ENCODE measurements around the gene OR10A5. TPM values are rescaled to one million over a fixed set of nuclear protein-coding genes. Genes with fewer than 3 reads are reported as not detected.

OR10A5 gene
- total and polyA plus RNA-seq, 2 of the 8 experiments (the other 6 are each of a cell fraction or from before 2014, with no cell fraction given) = not detected

Other genes with a start within 250 kb of the OR10A5 start
- gene RRP8, start 242.1 kb upstream of the OR10A5 start, total RNA-seq (2021; fragmentation: NEBNext Ultra II Directional; extraction: Animal tissue kit (Norgen Biotek cat#: 25700)) = 14.9 and 15.4 TPM in 2 replicates
- 3.6 and 4.2 TPM in 2 replicates for gene RRP8, start 242.1 kb upstream of the OR10A5 start, polyA plus RNA-seq (2011; rRNA removed)
- gene ILK, start 241.9 kb upstream of the OR10A5 start, total RNA-seq (2021; fragmentation: NEBNext Ultra II Directional; extraction: Animal tissue kit (Norgen Biotek cat#: 25700)) = 91.4 and 103 TPM in 2 replicates
- gene ILK, start 241.9 kb upstream of the OR10A5 start, polyA plus RNA-seq (2011; rRNA removed) = 117 and 132 TPM in 2 replicates
- gene TAF10, start 233.5 kb upstream of the OR10A5 start, total RNA-seq (2021; fragmentation: NEBNext Ultra II Directional; extraction: Animal tissue kit (Norgen Biotek cat#: 25700)) = 128 and 153 TPM in 2 replicates
- gene TAF10, start 233.5 kb upstream of the OR10A5 start, polyA plus RNA-seq (2011; rRNA removed) = 213 and 242 TPM in 2 replicates
- 34.9 and 36.1 TPM in 2 replicates for gene TPP1, start 226.3 kb upstream of the OR10A5 start, total RNA-seq (2021; fragmentation: NEBNext Ultra II Directional; extraction: Animal tissue kit (Norgen Biotek cat#: 25700))
- gene TPP1, start 226.3 kb upstream of the OR10A5 start, polyA plus RNA-seq (2011; rRNA removed) = 58.4 and 77.5 TPM in 2 replicates
- gene DCHS1, start 189.9 kb upstream of the OR10A5 start, total RNA-seq (2021; fragmentation: NEBNext Ultra II Directional; extraction: Animal tissue kit (Norgen Biotek cat#: 25700)) = 10.5 and 11.3 TPM in 2 replicates
- gene DCHS1, start 189.9 kb upstream of the OR10A5 start, polyA plus RNA-seq (2011; rRNA removed) = 8.2 and 8.9 TPM in 2 replicates
- gene MRPL17, start 162.3 kb upstream of the OR10A5 start, total RNA-seq (2021; fragmentation: NEBNext Ultra II Directional; extraction: Animal tissue kit (Norgen Biotek cat#: 25700)) = 70.5 and 71.7 TPM in 2 replicates
- gene MRPL17, start 162.3 kb upstream of the OR10A5 start, polyA plus RNA-seq (2011; rRNA removed) = 44.5 and 55.7 TPM in 2 replicates
- gene OR2AG2, start 73.7 kb upstream of the OR10A5 start, total RNA-seq (2021; fragmentation: NEBNext Ultra II Directional; extraction: Animal tissue kit (Norgen Biotek cat#: 25700)) = 0.17 and 0.22 TPM in 2 replicates
- 0.49 and 0.74 TPM in 2 replicates for gene OR2AG2, start 73.7 kb upstream of the OR10A5 start, polyA plus RNA-seq (2011; rRNA removed)
- gene OR2AG1, start 62.7 kb upstream of the OR10A5 start, total RNA-seq (2021; fragmentation: NEBNext Ultra II Directional; extraction: Animal tissue kit (Norgen Biotek cat#: 25700)) = not detected in 2 replicates
- not detected in 2 replicates for gene OR2AG1, start 62.7 kb upstream of the OR10A5 start, polyA plus RNA-seq (2011; rRNA removed)
- 0.10 and 0.20 TPM in 2 replicates for gene OR6A2, start 46.0 kb upstream of the OR10A5 start, total RNA-seq (2021; fragmentation: NEBNext Ultra II Directional; extraction: Animal tissue kit (Norgen Biotek cat#: 25700))
- 0.14 TPM in 2 replicates for gene OR6A2, start 46.0 kb upstream of the OR10A5 start, polyA plus RNA-seq (2011; rRNA removed)
- not detected in 2 replicates for gene OR10A2, start 17.4 kb downstream of the OR10A5 start, total RNA-seq (2021; fragmentation: NEBNext Ultra II Directional; extraction: Animal tissue kit (Norgen Biotek cat#: 25700))
- gene OR10A2, start 17.4 kb downstream of the OR10A5 start, polyA plus RNA-seq (2011; rRNA removed) = not detected in 2 replicates
- not detected in 2 replicates for gene OR10A4, start 30.9 kb downstream of the OR10A5 start, total RNA-seq (2021; fragmentation: NEBNext Ultra II Directional; extraction: Animal tissue kit (Norgen Biotek cat#: 25700))
- not detected in 2 replicates for gene OR10A4, start 30.9 kb downstream of the OR10A5 start, polyA plus RNA-seq (2011; rRNA removed)
- gene OR2D2, start 46.8 kb downstream of the OR10A5 start, total RNA-seq (2021; fragmentation: NEBNext Ultra II Directional; extraction: Animal tissue kit (Norgen Biotek cat#: 25700)) = 0.29 TPM in 1 of 2 replicates, not detected in the other
- gene OR2D2, start 46.8 kb downstream of the OR10A5 start, polyA plus RNA-seq (2011; rRNA removed) = 0.08 and 0.15 TPM in 2 replicates
- gene OR2D3, start 75.3 kb downstream of the OR10A5 start, total RNA-seq (2021; fragmentation: NEBNext Ultra II Directional; extraction: Animal tissue kit (Norgen Biotek cat#: 25700)) = not detected in 2 replicates
- gene OR2D3, start 75.3 kb downstream of the OR10A5 start, polyA plus RNA-seq (2011; rRNA removed) = not detected in 2 replicates
- 17.1 and 17.9 TPM in 2 replicates for gene ZNF215, start 80.7 kb downstream of the OR10A5 start, total RNA-seq (2021; fragmentation: NEBNext Ultra II Directional; extraction: Animal tissue kit (Norgen Biotek cat#: 25700))
- 4.3 and 6.4 TPM in 2 replicates for gene ZNF215, start 80.7 kb downstream of the OR10A5 start, polyA plus RNA-seq (2011; rRNA removed)
- 3.2 and 5.0 TPM in 2 replicates for gene ZNF214, start 174.7 kb downstream of the OR10A5 start, total RNA-seq (2021; fragmentation: NEBNext Ultra II Directional; extraction: Animal tissue kit (Norgen Biotek cat#: 25700))
- 0.71 and 0.80 TPM in 2 replicates for gene ZNF214, start 174.7 kb downstream of the OR10A5 start, polyA plus RNA-seq (2011; rRNA removed)
- gene NLRP14, start 174.8 kb downstream of the OR10A5 start, total RNA-seq (2021; fragmentation: NEBNext Ultra II Directional; extraction: Animal tissue kit (Norgen Biotek cat#: 25700)) = 0.08 TPM in 1 of 2 replicates, not detected in the other
- gene NLRP14, start 174.8 kb downstream of the OR10A5 start, polyA plus RNA-seq (2011; rRNA removed) = 0.02 and 0.05 TPM in 2 replicates
- not detected in 2 replicates for gene RBMXL2, start 243.3 kb downstream of the OR10A5 start, total RNA-seq (2021; fragmentation: NEBNext Ultra II Directional; extraction: Animal tissue kit (Norgen Biotek cat#: 25700))
- gene RBMXL2, start 243.3 kb downstream of the OR10A5 start, polyA plus RNA-seq (2011; rRNA removed) = not detected in 2 replicates

Data from H1 (cell line).